MCF 10A (cell line): ENCODE data around the gene CHST11. TPM values are rescaled to one million over a fixed set of nuclear protein-coding genes. Genes with fewer than 3 reads are reported as not detected.
"Not testable (repeated sequence)": the region's sequence is repeated elsewhere in the genome, so short reads cannot be mapped to it uniquely, and the experiment has no call there.

ENCODE experiments used
- BruUV-seq: library from RNA; stranded (reverse); fragments of 400-500 nt; replicated peaks from 2 replicates; lab custom pipeline; 2021; lab: Mats Ljungman, UMichigan
- CTCF ChIA-PET: fragments of 300-600 bp; sonication (Branson Sonifier 250); formaldehyde crosslinking; extraction: SDS; loops from one replicate; lab custom pipeline; 2021; ENCODE audit warnings: antibody characterized with exemption, inconsistent platforms; lab: Yijun Ruan, JAX
- POLR2A ChIA-PET: fragments of 300-600, 350-650 bp; sonication (Branson Sonifier 250); formaldehyde crosslinking; extraction: SDS; loops from one replicate; lab custom pipeline; 2020; ENCODE audit warnings: antibody characterized with exemption, inconsistent platforms; lab: Yijun Ruan, JAX
- DNase-seq: peaks from one replicate; pipeline ENCODE4 v3.0.0-alpha.2; 2018; ENCODE audit not compliant: unreplicated experiment
- H3K27ac Mint-ChIP-seq: one replicate; pipeline ENCODE4 v1.8.0; 2022; ENCODE audit warnings: mild to moderate bottlenecking, low read depth, mixed read lengths; ENCODE audit not compliant: unreplicated experiment
- H3K27me3 Mint-ChIP-seq: one replicate; pipeline ENCODE4 v1.8.0; 2022; ENCODE audit warnings: mixed read lengths; ENCODE audit not compliant: insufficient read depth, unreplicated experiment
- H3K36me3 Mint-ChIP-seq: one replicate; pipeline ENCODE4 v1.8.0; 2022; ENCODE audit warnings: mild to moderate bottlenecking, moderate library complexity, mixed read lengths; ENCODE audit not compliant: insufficient read depth, unreplicated experiment
- H3K4me1 Mint-ChIP-seq: one replicate; pipeline ENCODE4 v1.8.0; 2022; ENCODE audit warnings: mixed read lengths; ENCODE audit not compliant: insufficient read depth, unreplicated experiment
- H3K4me3 Mint-ChIP-seq: one replicate; pipeline ENCODE4 v1.8.0; 2022; ENCODE audit warnings: mild to moderate bottlenecking, moderate library complexity, mixed read lengths; ENCODE audit not compliant: unreplicated experiment
- H3K9me3 Mint-ChIP-seq: one replicate; pipeline ENCODE4 v1.8.0; 2022; ENCODE audit warnings: mixed read lengths; ENCODE audit not compliant: unreplicated experiment
- intact Hi-C: fragments of 100-400 bp; cut with micrococcal nuclease; formaldehyde crosslinking; loops from 2 replicates; pipeline ENCODE4 v1.14.1; 2022
- total RNA-seq: library from RNA; stranded (reverse); gene quantifications from 2 replicates; pipeline ENCODE4 v1.2.3, GENCODE V29; 2022
- TF ChIP-seq, protein P1 (sequence below): fragments of 200-600 bp; IDR thresholded peaks from one replicate; pipeline ENCODE4 v1.8.0; 2022; ENCODE audit warnings: antibody characterized with exemption, mild to moderate bottlenecking; ENCODE audit not compliant: unreplicated experiment

Gene CHST11
- total RNA-seq, 1 experiment from 2014 or later, result 5.3 TPM

DNA sequence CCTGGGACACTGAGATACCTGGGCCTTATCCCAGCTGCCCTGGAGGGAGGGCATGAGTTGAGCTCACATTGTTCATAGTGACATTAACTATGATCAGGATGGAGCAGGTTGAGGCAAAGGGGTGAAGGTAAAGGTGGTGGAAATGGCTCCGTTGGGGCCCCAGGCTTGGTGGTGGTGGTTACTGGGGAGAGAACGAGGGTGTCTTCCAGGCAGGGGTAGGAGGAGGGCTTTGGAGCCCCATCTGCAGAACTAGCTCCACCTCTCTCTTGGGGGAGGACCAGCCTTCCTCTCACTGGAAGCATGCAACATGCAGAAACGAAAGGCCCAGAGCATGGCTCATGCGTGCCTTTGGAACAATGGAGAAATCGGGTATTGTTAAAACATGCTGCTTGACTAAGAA is 284.3 kb downstream of the CHST11 start:
- Mint-ChIP-seq H3K27me3 (no peaks in the 10 kb centered on the region), H3K4me1 (peaks cover 6% of the 10 kb centered on the region), H3K27ac (no peak overlapping the region), H3K4me3 (no peak overlapping the region), H3K36me3 (no peaks in the 10 kb centered on the region), H3K9me3 (no peaks in the 10 kb centered on the region)
- TF ChIP-seq, protein P1, sequence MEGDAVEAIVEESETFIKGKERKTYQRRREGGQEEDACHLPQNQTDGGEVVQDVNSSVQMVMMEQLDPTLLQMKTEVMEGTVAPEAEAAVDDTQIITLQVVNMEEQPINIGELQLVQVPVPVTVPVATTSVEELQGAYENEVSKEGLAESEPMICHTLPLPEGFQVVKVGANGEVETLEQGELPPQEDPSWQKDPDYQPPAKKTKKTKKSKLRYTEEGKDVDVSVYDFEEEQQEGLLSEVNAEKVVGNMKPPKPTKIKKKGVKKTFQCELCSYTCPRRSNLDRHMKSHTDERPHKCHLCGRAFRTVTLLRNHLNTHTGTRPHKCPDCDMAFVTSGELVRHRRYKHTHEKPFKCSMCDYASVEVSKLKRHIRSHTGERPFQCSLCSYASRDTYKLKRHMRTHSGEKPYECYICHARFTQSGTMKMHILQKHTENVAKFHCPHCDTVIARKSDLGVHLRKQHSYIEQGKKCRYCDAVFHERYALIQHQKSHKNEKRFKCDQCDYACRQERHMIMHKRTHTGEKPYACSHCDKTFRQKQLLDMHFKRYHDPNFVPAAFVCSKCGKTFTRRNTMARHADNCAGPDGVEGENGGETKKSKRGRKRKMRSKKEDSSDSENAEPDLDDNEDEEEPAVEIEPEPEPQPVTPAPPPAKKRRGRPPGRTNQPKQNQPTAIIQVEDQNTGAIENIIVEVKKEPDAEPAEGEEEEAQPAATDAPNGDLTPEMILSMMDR, result no peak
- BruUV-seq, result no TSS peak
- DNase-seq, result no peak
- ChIA-PET POLR2A (no interaction called here), CTCF (no interaction called here)
- intact Hi-C loops, result no loop called here

DNA sequence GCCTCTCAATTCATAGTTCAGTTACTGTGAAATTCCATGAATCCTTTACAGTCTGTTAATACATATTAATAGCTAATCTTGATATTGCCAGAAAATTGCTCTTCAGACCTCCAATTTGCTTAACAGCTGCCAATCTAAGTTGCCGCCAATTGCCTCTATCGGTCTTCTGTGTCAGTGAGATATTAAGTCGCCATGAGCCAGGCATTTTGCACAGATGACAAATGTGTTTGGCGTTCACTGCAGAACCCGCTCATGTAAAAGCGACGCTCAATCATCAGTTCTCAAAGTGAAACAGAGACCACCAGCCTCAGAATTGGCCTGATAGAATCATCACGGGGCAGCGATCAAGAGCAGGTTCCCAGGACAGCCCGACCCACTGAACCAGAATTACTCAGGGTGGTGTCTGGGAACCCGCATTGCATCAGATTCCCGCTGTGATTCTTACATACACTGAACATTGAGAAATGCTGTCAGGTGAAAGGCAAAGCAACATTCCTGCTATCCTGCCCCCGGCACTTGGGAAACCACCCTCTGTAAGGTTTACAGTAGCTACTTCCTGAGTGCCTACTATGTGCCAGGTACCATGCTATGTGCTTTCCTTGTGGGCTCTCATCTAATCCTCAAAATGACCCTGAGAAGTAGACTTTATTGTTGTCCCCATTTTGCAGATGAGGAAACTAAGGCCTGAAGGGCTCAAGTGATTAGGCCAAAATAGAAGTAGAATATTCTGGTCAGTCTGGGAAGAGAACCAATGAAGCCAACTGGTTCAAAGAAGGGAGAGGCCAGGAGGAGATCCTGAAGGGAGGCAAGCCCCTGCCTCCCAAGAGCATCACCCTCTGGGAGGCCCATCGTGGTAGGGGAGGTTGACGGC is 285.0 kb downstream of the CHST11 start:
- H3K27ac Mint-ChIP-seq, result no peak overlapping the region
- H3K27me3 Mint-ChIP-seq, result no peaks in the 10 kb centered on the region
- no peaks in the 10 kb centered on the region for H3K36me3 Mint-ChIP-seq
- no peak overlapping the region for H3K4me3 Mint-ChIP-seq
- no TSS peak for BruUV-seq
- peaks cover 6% of the 10 kb centered on the region for H3K4me1 Mint-ChIP-seq
- intact Hi-C loops, result no loop called here
- ChIA-PET POLR2A (no interaction called here), CTCF (interaction anchor here (0.6 kb wide), 1 partner anchor 27 kb away, joined by 3 read pairs; no protein-coding TSS in a partner anchor)
- TF ChIP-seq, protein P1, result no peak
- no peaks in the 10 kb centered on the region for H3K9me3 Mint-ChIP-seq
- peak; percentile 18 for DNase-seq

DNA sequence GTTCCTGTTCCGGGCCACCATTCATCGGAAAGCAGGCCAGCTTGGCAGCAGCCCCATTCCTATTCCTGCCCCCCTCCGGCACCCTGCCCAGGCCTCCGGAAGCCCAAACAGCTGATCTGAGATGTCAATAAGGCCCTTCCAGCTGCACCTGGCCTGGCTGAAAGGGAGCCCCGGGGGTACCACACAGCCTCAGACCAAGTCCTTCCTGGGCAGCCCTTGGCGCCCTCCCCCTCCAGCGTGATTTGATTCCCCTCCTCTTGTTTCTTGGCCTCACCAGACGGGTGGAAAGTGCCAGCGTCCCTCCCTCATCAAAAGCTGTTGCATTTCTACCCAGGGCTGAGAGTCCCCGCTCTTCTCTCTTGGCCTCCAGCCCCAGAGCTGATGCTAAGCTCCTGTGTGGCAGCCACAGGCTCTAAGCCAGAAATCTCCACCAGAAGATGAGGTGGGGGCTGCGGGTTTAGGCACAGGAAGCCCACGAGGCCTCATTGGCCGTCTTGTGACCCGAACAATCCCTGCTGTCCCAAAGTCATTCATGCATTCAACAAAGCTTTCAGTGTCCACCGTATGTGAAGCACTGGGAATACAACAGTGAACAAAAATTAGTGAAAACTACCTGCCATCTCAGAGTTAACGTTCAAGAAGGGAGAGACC is 285.9 kb downstream of the CHST11 start:
- H3K36me3 Mint-ChIP-seq, result no peaks in the 10 kb centered on the region
- H3K27ac Mint-ChIP-seq, result no peak overlapping the region
- BruUV-seq, result no TSS peak
- TF ChIP-seq, protein P1, result no peak
- ChIA-PET CTCF (no interaction called here), POLR2A (no interaction called here)
- H3K9me3 Mint-ChIP-seq, result no peaks in the 10 kb centered on the region
- peaks cover 6% of the 10 kb centered on the region for H3K4me1 Mint-ChIP-seq
- H3K27me3 Mint-ChIP-seq, result no peaks in the 10 kb centered on the region
- intact Hi-C loops, result no loop called here
- DNase-seq, result no peak
- no peak overlapping the region for H3K4me3 Mint-ChIP-seq

DNA sequence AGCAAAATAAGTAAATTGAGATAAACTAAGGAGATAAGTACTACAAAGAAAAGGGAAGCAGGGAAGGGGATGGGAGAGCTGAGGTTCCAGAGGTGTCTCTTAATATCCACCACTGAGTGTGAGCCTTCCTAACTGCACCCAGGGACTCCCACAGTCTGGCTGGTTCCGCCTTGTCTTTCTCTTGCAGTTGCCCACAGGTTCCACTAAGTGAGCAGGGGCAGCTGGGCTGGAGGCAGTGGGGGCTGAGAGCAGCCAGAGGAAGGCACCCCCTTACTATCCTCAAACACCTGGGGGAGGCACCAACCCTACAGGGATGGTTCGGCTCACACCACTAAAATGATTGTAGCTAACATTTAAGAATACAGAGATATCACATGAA is 286.4 kb downstream of the CHST11 start:
- Mint-ChIP-seq H3K4me1 (peaks cover 3% of the 10 kb centered on the region), H3K9me3 (no peaks in the 10 kb centered on the region), H3K4me3 (no peak overlapping the region), H3K36me3 (no peaks in the 10 kb centered on the region), H3K27me3 (no peaks in the 10 kb centered on the region), H3K27ac (no peak overlapping the region)
- POLR2A ChIA-PET, result no interaction called here
- TF ChIP-seq, protein P1, result no peak
- intact Hi-C loops, result no loop called here
- no peak for DNase-seq
- CTCF ChIA-PET, result no interaction called here
- BruUV-seq, result no TSS peak

DNA sequence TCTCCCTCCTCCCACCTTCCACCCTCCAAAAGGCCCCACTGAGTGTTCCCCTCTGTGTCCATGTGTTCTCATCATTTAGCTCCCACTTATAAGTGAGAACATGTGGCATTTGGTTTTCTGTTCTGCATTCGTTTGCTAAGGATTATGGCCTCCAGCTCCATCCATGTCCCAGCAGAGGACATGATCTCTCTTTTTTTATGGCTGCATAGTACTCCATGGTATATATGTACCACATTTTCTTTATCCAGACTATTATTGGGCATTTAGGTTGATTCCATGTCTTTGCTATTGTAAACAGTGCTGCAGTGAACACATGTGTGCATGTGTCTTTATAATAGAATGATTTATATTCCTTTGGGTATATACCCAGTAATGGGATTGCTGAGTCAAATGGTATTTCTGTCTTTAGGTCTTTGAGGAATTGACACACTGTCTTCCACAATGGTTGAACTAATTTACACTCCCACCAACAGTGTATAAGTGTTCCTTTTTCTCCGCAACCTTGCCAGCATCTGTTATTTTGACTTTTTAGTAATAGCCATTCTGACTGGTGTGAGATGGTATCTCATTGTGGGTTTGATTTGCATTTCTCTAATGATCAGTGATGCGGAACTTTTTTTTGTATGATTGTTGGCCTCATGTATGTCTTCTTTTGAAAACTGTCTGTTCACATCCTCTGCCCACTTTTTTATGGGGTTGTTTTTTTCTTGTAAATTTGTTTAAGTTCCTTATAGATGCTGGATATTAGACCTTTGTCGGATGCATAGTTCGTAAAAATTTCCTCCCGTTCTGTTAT is 287.2 kb downstream of the CHST11 start:
- CTCF ChIA-PET, H3K4me1 Mint-ChIP-seq, intact Hi-C loops, BruUV-seq, H3K27ac Mint-ChIP-seq, H3K36me3 Mint-ChIP-seq, DNase-seq, POLR2A ChIA-PET, H3K9me3 Mint-ChIP-seq, H3K4me3 Mint-ChIP-seq, H3K27me3 Mint-ChIP-seq: not testable (repeated sequence)
